ENCODE measurements around the gene RNF10.
A peak's percentile ranks its signal among the peaks of the same experiment; 100 is the strongest.
"Not testable (repeated sequence)": the region's sequence is repeated elsewhere in the genome, so short reads cannot be mapped to it uniquely, and the experiment has no call there.

Gene RNF10

DNA sequence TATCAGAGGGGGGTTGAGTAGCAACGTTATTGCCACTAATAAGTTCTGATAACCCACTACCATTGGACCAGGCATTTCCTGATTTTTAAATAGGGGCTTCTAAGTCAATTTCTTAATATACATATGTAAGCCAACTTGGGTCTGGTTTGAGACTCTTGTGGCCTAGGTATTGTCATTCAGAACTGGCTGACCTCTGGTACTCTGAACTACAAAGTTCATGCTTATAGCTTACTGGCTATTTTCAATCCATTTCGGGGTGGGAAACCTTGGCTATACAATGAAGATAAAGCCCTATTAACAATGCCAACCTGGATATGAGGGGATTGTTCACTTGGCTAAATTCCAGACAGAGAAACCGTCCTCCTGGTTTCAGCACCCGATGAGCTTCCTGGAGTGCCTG is 29.6 kb upstream of the RNF10 start:
- TF ChIP-seq, protein P1, sequence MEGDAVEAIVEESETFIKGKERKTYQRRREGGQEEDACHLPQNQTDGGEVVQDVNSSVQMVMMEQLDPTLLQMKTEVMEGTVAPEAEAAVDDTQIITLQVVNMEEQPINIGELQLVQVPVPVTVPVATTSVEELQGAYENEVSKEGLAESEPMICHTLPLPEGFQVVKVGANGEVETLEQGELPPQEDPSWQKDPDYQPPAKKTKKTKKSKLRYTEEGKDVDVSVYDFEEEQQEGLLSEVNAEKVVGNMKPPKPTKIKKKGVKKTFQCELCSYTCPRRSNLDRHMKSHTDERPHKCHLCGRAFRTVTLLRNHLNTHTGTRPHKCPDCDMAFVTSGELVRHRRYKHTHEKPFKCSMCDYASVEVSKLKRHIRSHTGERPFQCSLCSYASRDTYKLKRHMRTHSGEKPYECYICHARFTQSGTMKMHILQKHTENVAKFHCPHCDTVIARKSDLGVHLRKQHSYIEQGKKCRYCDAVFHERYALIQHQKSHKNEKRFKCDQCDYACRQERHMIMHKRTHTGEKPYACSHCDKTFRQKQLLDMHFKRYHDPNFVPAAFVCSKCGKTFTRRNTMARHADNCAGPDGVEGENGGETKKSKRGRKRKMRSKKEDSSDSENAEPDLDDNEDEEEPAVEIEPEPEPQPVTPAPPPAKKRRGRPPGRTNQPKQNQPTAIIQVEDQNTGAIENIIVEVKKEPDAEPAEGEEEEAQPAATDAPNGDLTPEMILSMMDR (IDR thresholded peaks at IDR 0.05; ENCODE audit: extremely low read depth, missing control alignments), result no peak
- DNase-seq (ENCODE audit: low spot score), result no peak

DNA sequence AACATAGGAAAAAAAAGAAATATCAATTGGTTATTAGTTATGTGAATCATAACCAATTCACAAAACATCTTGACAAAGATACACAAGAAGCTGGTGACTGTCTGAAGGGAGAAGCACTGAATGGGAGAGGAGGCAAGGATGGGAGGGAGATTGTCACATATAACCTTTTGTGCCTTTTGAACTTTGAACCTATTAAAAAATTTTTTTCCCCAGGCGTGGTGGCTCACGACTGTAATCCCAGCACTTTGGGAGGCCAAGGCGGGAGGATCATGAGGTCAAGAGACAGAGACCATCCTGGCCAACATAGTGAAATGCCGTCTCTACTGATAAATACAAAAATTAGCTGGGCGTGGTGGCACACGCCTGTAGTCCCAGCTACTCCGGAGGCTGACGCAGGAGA is 25.6 kb upstream of the RNF10 start:
- TF ChIP-seq, protein P1 (IDR thresholded peaks at IDR 0.05; ENCODE audit: extremely low read depth, missing control alignments), result no peak

DNA sequence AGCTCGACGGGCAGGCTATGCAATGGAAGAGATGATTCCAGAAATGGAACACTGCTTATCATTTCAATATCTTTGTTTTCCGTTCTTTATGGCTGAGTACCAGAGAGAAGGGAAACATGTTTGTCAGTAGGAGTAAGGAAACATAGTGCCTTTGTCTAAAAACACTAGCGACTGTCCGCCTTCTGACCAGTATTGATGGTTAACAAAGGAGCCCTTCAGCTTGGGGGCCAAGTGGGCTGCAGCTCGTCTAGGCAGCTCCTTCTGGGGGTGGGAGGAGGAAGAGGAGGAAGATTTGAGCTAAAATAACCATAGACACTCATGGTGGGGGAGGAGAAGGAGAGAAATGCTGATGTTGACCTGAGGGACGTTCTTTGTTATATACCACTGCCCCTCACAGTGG is 20.2 kb upstream of the RNF10 start:
- DNase-seq (ENCODE audit: low spot score), result no peak
- TF ChIP-seq, protein P1 (IDR thresholded peaks at IDR 0.05; ENCODE audit: extremely low read depth, missing control alignments), result no peak

More for the DNA sequence above, 25.6 kb upstream of the RNF10 start:
- no peak for DNase-seq (ENCODE audit: low spot score)

DNA sequence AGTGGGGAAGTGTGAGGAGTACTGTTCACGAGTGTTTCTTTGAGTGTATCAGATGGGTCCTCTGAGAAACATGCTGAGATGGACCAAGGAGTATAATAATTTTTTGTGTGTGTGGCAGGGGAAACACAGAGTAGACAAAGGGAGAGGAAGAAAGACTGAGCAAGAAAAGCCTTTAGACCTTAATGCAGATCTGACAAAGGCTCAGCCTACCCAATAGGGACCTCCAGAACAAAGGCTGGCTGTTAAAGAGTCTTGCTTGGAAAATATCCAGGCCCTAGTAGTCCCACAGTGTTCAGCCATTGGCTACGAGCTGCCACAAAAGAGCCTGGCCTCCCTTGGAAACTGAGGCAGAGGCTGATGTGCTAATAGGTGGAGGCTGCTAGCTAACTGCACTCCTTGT is 18.7 kb upstream of the RNF10 start:
- DNase-seq (ENCODE audit: low spot score), result no peak
- TF ChIP-seq, protein P1 (IDR thresholded peaks at IDR 0.05; ENCODE audit: extremely low read depth, missing control alignments), result no peak

DNA sequence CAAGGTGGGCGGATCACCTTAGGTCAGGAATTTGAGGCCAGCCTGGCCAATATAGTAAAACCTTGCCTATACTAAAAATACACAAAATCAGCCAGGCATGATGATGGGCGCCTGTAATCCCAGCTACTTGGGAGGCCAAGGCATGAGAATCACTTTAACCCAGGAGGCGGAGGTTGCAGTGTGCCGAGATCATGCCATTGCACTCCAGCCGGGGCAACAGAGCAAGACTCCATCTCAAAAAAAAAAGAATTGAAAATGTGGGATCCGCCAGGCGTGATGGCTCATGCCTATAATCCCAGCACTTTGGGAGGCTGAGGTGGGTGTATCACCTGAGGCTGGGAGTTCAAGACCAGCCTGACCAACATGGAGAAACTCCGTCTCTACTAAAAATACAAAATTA is 14.8 kb upstream of the RNF10 start:
- DNase-seq (ENCODE audit: low spot score), result not testable (repeated sequence)

DNA sequence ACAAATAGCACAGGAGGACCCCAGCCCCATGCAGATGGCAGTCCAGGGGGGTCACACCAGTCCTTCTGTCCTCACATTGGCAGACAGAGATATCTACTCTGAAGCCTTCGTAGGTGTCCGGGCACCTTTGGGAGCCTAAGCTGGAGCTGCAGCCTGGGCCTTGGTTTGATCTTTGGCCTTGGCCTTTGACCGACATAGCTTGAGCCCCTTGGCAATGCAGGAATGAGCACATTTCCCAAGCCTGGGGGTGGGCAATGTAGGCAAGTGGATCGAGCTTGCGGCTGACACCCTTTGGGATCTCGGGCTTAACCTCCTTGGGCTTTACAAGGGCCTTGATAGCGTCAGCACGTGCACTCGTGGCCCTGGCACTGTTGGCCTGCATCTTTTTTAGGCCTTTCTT is 11.6 kb upstream of the RNF10 start:
- TF ChIP-seq, protein P1 (IDR thresholded peaks at IDR 0.05; ENCODE audit: extremely low read depth, missing control alignments), result no peak
- DNase-seq (ENCODE audit: low spot score), result no peak

DNA sequence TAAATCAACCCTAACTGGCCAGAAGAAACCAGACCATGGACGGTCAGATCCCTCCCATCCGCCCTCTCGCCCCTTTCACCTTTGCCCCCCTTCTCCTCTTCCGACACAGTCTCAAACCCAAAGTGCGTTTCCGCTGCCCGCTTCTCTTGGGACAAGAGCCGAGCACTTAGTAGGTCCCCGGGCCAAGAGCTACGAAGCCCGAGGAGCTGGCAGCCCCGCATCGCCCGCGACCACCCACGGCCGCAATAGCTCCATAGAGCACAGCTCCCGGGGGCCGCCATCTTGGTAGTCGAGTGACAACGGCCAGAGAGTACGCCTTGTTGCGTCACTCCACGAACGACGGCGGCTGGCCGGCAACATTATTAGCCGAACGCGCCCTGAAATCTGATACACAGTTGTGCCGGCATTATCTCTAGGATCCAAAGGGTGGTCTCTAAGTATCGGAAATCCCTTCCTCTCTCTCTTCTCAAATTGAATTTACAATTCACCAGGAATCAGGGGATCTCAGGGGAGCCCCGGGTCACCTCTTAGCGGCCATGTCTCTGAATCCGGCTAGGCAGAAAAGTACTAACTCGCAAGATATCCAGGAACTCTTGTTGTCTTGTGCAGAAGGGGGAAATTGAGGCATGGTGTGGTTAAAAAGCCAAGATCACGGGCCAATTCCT is 5.2 kb upstream of the RNF10 start, which contains the start of gene COQ5:
Gene COQ5, minus strand, starts transcription at position 298 of the 665 bp plus-strand sequence. Its CDS starts 17 bp downstream, at position 281.
- peak; percentile 84 for DNase-seq (ENCODE audit: low spot score)

More for the DNA sequence above, 5.2 kb upstream of the RNF10 start, which contains the start of gene COQ5:
- TF ChIP-seq, protein P1 (IDR thresholded peaks at IDR 0.05; ENCODE audit: extremely low read depth, missing control alignments), result no peak
